ENCODE measurements around the gene RFPL4AL1.

RFPL4AL1 gene

GRCh38 chr19:55820037-55820436 lies 51.1 kb downstream of the RFPL4AL1 start:
- no peak overlapping the region for H3K27ac ChIP-seq
- TF ChIP-seq Cebpa-rat (IDR thresholded peaks at IDR 0.05), result no peak
- no peaks in the 10 kb centered on the region for H4K20me1 ChIP-seq
- no peak overlapping the region for H3K4me3 ChIP-seq
- no peak overlapping the region for H3K4me2 ChIP-seq
- no peak overlapping the region for H3K9ac ChIP-seq
- no peaks in the 10 kb centered on the region for H3K4me1 ChIP-seq
- H3K36me3 ChIP-seq, result no peaks in the 10 kb centered on the region
- H3K9me3 ChIP-seq, result 0 out of 2 replicates have a peak, but pooled peaks cover 4% of the 10 kb centered on the region
- no peaks in the 10 kb centered on the region for H3K27me3 ChIP-seq

All from BLaER1 (cell line).